TTC549 (cell line): ENCODE results near the gene CFP.
"Not testable (repeated sequence)": the region's sequence is repeated elsewhere in the genome, so short reads cannot be mapped to it uniquely, and the experiment has no call there.

Experiments
- FAIRE-seq: peaks from 2 replicates; lab custom pipeline; 2012; peaks lifted over from hg19 to GRCh38; lab: Jason Lieb, UNC

Gene CFP

DNA sequence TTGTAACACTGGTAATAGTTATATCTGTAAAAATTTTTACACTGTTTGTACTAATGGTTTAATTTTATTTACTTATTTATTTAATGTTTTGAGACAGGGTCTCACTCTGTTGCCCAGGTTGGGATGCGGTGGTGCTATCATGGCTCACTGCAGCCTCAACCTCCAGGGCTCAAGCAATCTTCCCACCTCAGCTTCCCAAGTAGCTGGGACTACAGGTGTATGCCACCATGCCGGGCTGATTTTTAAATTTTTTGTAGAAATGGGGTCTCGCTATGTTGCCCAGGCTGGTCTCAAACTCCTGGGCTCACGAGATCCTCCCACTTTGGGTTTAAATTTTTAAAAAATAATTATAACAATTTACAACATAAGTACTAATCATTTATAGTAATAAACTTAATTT, 26.6 kb downstream of the CFP start:
- FAIRE-seq: not testable (repeated sequence)

DNA sequence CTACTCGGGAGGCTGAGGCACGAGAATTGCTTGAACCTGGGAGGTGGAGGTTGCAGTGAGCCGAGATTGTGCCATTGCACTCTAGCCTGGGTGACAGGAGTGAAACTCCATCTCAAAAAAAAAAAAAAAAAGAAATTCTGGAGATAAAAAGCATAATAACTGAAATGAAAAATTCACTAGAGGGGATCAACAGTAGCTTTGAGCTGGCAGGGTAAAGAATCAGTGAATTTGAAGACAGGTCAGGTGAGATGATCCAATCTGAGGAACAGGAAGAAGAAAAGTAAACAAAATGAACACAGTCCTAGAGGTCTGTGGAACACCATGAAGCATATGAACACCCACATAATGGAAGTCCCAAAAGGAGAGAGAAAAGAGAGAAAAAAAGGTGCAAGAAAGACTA, 32.5 kb downstream of the CFP start:
- no peak for FAIRE-seq

DNA sequence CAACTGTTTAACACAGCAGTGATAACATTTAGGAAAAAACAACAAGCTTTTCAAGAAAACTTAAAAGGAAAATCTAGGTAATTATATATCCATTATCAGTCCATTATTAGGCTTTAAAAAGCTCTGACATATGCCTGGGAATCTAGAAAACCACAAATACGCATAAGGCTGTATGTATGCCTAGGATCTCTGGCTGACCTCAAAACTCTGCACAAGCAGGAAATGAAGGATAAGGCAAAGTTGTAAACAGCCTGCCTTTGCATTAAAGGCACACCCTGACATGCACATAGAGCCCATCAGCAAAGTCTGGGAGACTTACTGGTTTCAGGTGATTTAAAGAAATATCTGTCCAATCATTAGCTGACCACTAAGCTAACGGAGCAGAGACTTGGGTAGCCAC, 33.5 kb downstream of the CFP start:
- no peak for FAIRE-seq

GRCh38 chrX:47595716-47596251, 33.9 kb downstream of the CFP start:
- FAIRE-seq: no peak

DNA sequence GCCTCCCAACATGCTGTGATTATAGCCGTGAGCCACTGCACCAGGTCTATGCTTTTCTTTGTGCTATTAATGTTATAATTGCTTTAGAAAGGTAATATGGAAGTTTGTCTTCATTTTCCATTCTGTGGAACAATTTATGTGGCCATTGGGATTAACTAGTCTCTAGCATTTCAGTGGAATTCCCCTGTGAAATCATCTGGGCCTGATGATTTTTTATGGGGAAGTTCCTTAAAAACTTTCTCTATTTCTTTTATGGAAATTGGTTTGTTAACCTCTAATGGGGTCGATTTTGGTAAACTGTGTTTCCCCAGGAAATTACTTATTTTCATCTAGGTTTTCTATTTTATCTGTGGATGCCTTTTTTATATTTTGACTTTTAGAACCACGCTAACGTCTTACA, 36.2 kb downstream of the CFP start:
- no peak for FAIRE-seq

- no peak for FAIRE-seq
Observed at GRCh38 chrX:47590984-47591383, 38.7 kb downstream of the CFP start.

DNA sequence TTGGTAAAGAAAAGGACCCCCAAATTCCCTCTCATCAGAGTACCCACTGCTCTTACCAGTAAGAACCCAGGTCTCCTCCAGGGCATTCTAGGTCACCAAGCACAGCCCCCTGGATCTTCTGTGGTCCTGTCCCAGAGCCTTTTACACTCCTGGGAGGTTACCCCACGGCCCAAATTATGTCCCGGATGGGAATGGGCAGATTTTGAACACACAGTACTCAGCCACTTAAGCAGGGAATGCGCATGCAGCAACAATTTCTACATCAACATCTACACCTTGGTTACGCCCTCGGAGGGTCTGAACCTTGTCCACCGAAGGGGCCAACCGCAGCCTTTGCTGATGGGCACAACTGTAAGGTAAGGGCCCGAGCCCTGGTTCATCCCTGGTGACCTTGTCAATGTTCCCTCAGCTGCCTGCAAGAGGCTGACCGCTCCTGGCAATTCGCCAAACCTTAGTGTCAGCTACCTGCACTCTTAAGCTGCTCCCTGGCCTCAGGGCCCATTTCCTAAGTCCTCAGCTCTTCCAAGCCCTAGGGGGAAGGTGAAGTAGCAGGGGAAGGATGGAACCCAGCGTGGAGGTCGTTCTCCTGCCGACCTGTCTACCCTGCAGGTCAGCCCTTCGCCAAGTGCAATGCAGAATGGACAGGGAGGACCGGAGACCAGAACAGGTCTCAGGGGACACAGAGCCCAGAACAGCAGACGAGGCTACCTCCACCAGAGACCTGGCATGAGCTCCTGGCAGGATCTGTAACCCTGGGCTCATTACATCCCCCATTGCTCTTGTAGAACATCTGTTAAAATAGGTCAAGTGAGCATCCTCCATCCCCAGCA, 41.6 kb downstream of the CFP start:
- FAIRE-seq: no peak

GRCh38 chrX:47587091-47587891, 42.4 kb downstream of the CFP start:
- no peak for FAIRE-seq

- no peak for FAIRE-seq
Observed at GRCh38 chrX:47586043-47586787, 43.5 kb downstream of the CFP start.

GRCh38 chrX:47585273-47585672, 44.5 kb downstream of the CFP start:
- no peak for FAIRE-seq

- no peak for FAIRE-seq
Observed at GRCh38 chrX:47584714-47585113, 45.0 kb downstream of the CFP start.

GRCh38 chrX:47583240-47583861, 46.4 kb downstream of the CFP start:
- no peak for FAIRE-seq

DNA sequence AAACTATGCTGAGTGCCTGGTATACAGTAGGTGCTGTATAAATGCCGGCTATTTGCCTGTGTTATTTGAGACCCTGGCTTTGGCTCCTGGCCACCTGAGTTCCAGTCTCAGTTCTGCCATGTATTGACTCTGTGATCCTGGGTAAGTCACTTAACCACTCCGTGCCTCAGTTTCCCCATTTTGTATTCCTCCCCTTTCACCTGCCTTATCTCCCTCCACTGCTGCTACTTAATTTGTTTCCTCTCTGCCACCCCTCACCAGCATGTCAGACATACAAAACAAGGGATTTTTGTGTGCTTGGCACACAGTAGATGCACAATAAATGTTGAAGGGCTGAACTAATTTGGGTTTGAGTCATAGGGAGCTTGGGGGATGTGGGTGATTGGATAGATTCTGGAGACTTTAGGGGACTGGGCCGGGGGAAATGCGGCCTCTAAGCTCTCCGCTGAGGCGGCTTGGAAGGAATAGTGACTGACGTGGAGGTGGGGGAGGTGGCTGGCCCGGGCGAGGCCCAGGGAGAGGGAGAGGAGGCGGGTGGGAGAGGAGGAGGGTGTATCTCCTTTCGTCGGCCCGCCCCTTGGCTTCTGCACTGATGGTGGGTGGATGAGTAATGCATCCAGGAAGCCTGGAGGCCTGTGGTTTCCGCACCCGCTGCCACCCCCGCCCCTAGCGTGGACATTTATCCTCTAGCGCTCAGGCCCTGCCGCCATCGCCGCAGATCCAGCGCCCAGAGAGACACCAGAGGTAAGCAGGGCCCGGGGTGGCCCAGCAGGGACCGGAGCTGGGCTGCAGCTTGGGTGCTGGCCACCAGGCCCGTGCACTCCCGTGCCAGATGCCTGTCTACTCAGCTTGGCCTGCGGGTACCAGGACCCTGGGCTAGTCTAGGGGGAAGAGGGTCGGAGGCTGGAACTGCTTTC, 47.7 kb downstream of the CFP start, which contains the start of gene TIMP1:
Gene TIMP1, plus strand, starts transcription at position 706 of the 917 bp plus-strand sequence. CDS start 980 bp downstream, outside the sequence.
- FAIRE-seq: no peak

DNA sequence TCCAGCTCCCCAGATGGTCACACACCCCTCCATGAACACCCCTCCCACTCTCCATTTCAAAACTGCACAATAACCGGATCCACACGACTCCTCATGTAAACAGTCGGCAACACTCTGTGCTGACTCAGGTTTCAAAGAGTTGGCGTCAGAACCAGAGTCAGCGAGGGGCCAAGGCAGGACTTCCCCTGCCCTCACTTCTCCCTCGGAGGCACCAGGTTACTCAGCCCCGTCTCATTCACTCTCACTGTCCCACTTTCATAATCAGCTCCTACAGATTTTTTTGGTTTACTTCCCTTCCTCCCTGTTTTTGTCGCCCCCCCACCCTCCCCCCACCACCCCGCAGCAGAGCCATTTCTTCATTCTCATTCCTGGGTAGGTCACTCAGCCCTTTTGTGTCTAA, 50.2 kb downstream of the CFP start:
- no peak for FAIRE-seq

- no peak for FAIRE-seq
Observed at GRCh38 chrX:47578692-47579091, 51.0 kb downstream of the CFP start.

DNA sequence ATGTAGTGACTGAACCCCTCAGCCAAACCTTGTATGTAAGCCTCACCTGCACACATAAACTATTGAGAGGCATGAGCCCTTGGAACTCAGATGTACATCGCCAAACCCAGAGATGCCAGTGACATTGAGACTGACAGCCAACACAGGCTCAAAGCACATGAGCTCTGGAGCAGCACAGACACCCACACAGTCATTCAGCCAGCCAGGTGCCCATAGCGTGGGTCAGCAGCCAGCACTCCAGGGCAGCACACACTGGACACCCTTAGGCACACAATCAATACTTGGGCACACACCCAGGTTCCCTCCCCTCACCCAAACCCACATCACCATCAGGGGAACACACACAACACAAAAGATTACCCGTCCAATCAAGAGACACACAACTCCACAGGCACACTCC, 51.8 kb downstream of the CFP start:
- no peak for FAIRE-seq

DNA sequence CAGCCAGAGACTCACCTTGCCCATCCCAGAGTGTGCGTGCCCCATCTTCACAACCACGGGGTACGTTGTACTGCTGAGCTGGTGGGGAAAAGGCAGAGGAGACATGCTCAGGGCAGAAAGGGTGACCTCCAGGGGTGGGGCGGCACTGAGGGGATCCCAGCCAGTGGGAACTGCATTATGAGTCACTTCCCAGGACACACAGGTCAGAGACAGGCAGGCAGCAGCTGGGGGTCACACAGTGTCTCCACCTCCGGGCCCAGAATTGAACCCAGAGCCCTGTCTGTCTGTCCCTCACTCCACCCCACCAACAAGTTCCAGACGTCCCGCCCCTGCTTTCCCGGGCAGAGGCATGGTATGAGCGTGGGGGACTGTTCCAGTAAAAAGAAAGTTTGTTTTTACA, 52.3 kb downstream of the CFP start:
- no peak for FAIRE-seq

- no peak for FAIRE-seq
Observed at GRCh38 chrX:47576021-47576898, 53.5 kb downstream of the CFP start.

DNA sequence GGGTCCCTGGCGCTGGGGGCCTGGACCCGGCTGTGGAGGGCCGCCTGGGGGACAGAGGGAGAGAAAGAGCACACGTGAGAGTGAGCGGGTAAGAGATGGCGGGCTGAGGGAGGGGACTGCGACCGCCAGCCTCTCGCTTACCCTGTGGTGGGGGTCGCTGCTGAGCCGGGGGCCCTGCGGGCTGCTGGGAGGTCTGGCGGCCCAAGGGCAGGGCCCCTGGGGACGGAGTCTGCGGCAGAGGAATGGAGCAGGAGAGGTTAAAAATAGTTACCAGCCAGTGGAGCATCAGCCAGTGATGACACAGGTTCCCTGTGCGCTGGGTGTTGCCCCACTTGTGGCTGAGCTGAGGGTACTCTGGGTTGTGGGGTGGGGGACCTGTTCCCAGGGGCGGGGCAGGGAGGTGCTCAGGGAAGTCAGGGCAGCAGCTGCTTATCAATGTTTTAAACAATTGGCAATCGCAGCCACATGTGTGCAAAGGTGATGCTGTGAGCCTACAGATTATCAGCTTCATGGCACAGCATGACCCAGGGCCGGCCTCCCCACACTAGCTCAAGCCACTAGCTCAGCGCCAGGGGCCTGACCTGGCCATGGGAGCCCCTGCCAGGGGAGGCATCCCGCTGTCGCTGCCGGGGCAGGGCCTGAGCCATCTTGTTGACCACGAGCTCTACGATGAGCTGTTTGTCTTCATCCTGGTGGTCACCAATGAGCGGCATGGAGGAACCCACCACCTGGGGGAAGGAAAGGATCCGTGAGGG, 55.0 kb downstream of the CFP start:
- no peak for FAIRE-seq
